ENCODE results near the gene MXRA8.

GRCh38 chr1:1327291-1327690 lies 31.1 kb downstream of the MXRA8 start:
- no peak for TF ChIP-seq REST (IDR thresholded peaks at IDR 0.05; ENCODE audit: insufficient replicate concordance, low read depth)
- no peak for TF ChIP-seq CTCF (IDR thresholded peaks at IDR 0.05; ENCODE audit: insufficient read depth, low read length)
- TF ChIP-seq POLR2AphosphoS5 (IDR thresholded peaks at IDR 0.05; ENCODE audit: low read depth): no peak
- no peak for TF ChIP-seq SPI1 (IDR thresholded peaks at IDR 0.05; ENCODE audit: borderline replicate concordance, low read depth)
- no peak for TF ChIP-seq GABPA (IDR thresholded peaks at IDR 0.05; ENCODE audit: low read depth)
